Stimulated activated memory B cell treated with anti-CD40 and anti-IgM and Interleukin-4, amounts not matched to agents 10 μg/mL and 1 μg/mL and 100 μg/mL, for 72 hours (primary cell): ENCODE measurements around the gene SCN2A.

Source experiments
- ATAC-seq: fragments of 150-1000 bp; cut with Tn5 transposase; 2 replicates; pipeline ENCODE4 v1.10.0; 2021
- H3K27ac Mint-ChIP-seq: one replicate; pipeline ENCODE4 v1.8.0; 2022; ENCODE audit warnings: mild to moderate bottlenecking, mixed read lengths
- H3K27me3 Mint-ChIP-seq: one replicate; pipeline ENCODE4 v1.8.0; 2022; ENCODE audit warnings: mixed read lengths
- H3K36me3 Mint-ChIP-seq: one replicate; pipeline ENCODE4 v1.8.0; 2022; ENCODE audit warnings: mixed read lengths
- H3K4me1 Mint-ChIP-seq: one replicate; pipeline ENCODE4 v1.8.0; 2022; ENCODE audit warnings: mixed read lengths
- H3K4me3 Mint-ChIP-seq: one replicate; pipeline ENCODE4 v1.8.0; 2022; ENCODE audit warnings: mild to moderate bottlenecking, moderate library complexity, mixed read lengths
- H3K9me3 Mint-ChIP-seq: one replicate; pipeline ENCODE4 v1.8.0; 2022; ENCODE audit warnings: mixed read lengths

The SCN2A gene

DNA sequence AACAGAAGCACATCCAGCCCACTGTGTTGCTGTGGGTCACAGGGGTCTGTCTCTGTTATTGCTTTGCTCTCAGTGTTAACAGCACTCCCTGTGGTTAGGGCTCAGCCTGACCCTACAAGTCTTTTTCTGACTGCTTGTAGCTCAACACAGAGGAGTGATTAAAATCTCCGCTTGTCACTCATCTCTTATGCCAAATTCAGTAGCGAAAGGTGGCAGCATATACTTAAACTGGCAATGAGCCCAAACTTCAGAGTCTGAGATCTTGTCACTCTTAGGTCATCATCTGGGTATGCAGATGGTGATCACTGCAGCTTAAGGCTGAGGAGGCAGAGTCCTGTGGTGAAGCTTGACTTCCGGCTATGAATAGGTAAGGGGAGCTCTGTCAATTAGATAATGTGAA, 167.0 kb downstream of the SCN2A start:
- no peak overlapping the region for H3K27ac Mint-ChIP-seq
- H3K4me3 Mint-ChIP-seq, result no peak overlapping the region
- H3K27me3 Mint-ChIP-seq, result peaks cover 24% of the 10 kb centered on the region
- H3K9me3 Mint-ChIP-seq, result no peaks in the 10 kb centered on the region
- H3K36me3 Mint-ChIP-seq, result no peaks in the 10 kb centered on the region
- H3K4me1 Mint-ChIP-seq, result no peaks in the 10 kb centered on the region
- ATAC-seq, result no peak

DNA sequence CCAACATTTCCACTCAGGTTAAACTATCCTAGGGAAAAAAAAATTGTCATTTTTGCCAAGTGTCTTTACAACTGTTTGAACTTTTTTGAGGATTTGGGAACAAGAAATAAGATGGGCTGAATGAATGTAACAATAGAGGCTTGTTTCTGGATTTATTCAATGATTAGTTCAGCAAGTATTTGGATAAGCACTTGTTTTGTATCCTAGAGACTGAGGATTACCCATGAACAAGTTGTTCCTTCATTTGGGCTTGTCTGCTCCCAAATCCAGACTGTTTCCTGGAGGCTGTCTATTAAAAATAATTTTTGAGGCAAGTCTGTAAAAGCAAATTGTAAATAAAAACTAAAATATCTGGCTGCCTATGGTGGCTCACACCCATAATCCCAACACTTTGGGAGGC, 168.3 kb downstream of the SCN2A start:
- ATAC-seq, result no peak
- H3K4me3 Mint-ChIP-seq, result no peak overlapping the region
- H3K9me3 Mint-ChIP-seq, result no peaks in the 10 kb centered on the region
- peaks cover 24% of the 10 kb centered on the region for H3K27me3 Mint-ChIP-seq
- H3K36me3 Mint-ChIP-seq, result no peaks in the 10 kb centered on the region
- H3K27ac Mint-ChIP-seq, result no peak overlapping the region
- no peaks in the 10 kb centered on the region for H3K4me1 Mint-ChIP-seq

GRCh38 chr2:165408186-165408585, 169.0 kb downstream of the SCN2A start:
- no peaks in the 10 kb centered on the region for H3K4me1 Mint-ChIP-seq
- no peak overlapping the region for H3K4me3 Mint-ChIP-seq
- no peaks in the 10 kb centered on the region for H3K36me3 Mint-ChIP-seq
- H3K9me3 Mint-ChIP-seq, result no peaks in the 10 kb centered on the region
- H3K27ac Mint-ChIP-seq, result no peak overlapping the region
- ATAC-seq, result no peak
- H3K27me3 Mint-ChIP-seq, result peaks cover 24% of the 10 kb centered on the region

- H3K27me3 Mint-ChIP-seq, result peaks cover 29% of the 10 kb centered on the region
- no peaks in the 10 kb centered on the region for H3K9me3 Mint-ChIP-seq
- ATAC-seq, result no peak
- no peak overlapping the region for H3K27ac Mint-ChIP-seq
- no peaks in the 10 kb centered on the region for H3K4me1 Mint-ChIP-seq
- H3K4me3 Mint-ChIP-seq, result no peak overlapping the region
- no peaks in the 10 kb centered on the region for H3K36me3 Mint-ChIP-seq
Measured at GRCh38 chr2:165410276-165410675, 171.1 kb downstream of the SCN2A start.

DNA sequence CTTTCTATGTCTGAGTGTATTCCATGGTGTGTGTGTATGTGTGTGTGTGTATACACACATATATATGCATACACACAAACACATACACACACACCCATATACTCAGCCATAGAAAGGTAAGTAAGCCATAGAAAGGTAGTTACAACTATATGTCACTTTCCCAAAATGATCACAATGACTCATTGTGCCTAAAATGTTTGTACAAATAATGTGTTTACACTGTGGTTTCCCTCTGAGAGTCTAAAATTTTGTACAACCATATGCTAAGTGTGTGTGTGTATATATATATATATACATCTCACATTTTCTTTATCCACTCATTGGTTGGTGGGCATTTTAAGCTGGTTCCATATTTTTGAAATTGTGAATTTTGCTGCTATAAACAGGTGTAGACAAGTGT, 175.0 kb downstream of the SCN2A start:
- no peak for ATAC-seq
- H3K9me3 Mint-ChIP-seq, result peaks cover 10% of the 10 kb centered on the region
- H3K27ac Mint-ChIP-seq, result no peak overlapping the region
- no peak overlapping the region for H3K4me3 Mint-ChIP-seq
- H3K36me3 Mint-ChIP-seq, result no peaks in the 10 kb centered on the region
- no peaks in the 10 kb centered on the region for H3K4me1 Mint-ChIP-seq
- peaks cover 42% of the 10 kb centered on the region for H3K27me3 Mint-ChIP-seq

DNA sequence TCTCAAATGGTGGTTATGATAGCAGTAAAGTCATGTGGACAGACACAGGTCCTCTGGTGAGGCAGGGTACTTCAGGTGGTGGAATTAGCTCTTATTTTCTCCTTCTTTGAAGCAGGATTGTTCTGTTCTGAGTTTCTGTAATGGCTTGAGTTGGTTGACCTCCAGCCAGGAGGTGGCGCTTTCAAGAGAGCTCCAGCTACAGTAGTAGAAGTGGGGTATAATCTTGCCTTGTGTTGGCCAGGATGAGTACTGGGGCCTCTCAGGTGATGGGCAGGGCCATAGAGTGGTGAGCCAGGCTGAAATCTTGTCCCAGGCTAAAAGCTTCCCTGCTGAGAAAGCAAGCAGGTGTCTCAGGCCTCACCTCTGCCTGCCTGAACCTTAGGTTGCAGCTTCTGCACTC, 177.8 kb downstream of the SCN2A start:
- H3K27ac Mint-ChIP-seq, result no peak overlapping the region
- no peak overlapping the region for H3K4me3 Mint-ChIP-seq
- no peak for ATAC-seq
- H3K36me3 Mint-ChIP-seq, result no peaks in the 10 kb centered on the region
- H3K27me3 Mint-ChIP-seq, result peaks cover 24% of the 10 kb centered on the region
- no peaks in the 10 kb centered on the region for H3K4me1 Mint-ChIP-seq
- H3K9me3 Mint-ChIP-seq, result peaks cover 11% of the 10 kb centered on the region

DNA sequence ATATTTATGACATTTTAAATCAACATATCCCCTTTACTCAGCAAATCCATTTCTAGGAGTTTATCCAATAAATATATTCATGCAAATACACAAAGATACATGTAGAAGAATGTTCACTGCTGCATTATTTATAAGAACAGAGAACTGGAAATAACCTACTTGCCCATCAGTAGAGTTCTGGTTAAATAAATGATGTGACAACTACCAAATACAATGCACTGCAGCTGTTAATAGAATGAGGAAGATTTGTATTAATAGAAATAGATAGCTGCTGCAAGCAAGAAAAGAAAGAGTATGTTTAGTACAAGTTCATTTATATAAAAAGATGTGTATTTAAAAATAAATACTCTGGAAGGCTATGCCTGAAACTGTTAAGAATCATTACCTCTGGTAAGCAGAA, 181.0 kb downstream of the SCN2A start:
- Mint-ChIP-seq H3K4me3 (no peak overlapping the region), H3K4me1 (no peaks in the 10 kb centered on the region), H3K36me3 (no peaks in the 10 kb centered on the region), H3K27me3 (peaks cover 19% of the 10 kb centered on the region), H3K9me3 (peaks cover 17% of the 10 kb centered on the region), H3K27ac (no peak overlapping the region)
- no peak for ATAC-seq

GRCh38 chr2:165423081-165423480, 183.9 kb downstream of the SCN2A start:
- Mint-ChIP-seq H3K4me1 (no peaks in the 10 kb centered on the region), H3K27me3 (peaks cover 15% of the 10 kb centered on the region), H3K27ac (no peak overlapping the region), H3K4me3 (no peak overlapping the region), H3K36me3 (no peaks in the 10 kb centered on the region), H3K9me3 (peaks cover 7% of the 10 kb centered on the region)
- no peak for ATAC-seq

GRCh38 chr2:165425556-165425955, 186.3 kb downstream of the SCN2A start:
- Mint-ChIP-seq H3K27me3 (peaks cover 10% of the 10 kb centered on the region), H3K27ac (no peak overlapping the region), H3K36me3 (no peaks in the 10 kb centered on the region), H3K4me1 (no peaks in the 10 kb centered on the region), H3K9me3 (peaks cover 7% of the 10 kb centered on the region), H3K4me3 (no peak overlapping the region)
- no peak for ATAC-seq

- Mint-ChIP-seq H3K4me1 (no peaks in the 10 kb centered on the region), H3K4me3 (no peak overlapping the region), H3K9me3 (peaks cover 3% of the 10 kb centered on the region), H3K36me3 (no peaks in the 10 kb centered on the region), H3K27ac (no peak overlapping the region), H3K27me3 (peaks cover 10% of the 10 kb centered on the region)
- no peak for ATAC-seq
Measured at GRCh38 chr2:165427686-165428085, 188.5 kb downstream of the SCN2A start.

DNA sequence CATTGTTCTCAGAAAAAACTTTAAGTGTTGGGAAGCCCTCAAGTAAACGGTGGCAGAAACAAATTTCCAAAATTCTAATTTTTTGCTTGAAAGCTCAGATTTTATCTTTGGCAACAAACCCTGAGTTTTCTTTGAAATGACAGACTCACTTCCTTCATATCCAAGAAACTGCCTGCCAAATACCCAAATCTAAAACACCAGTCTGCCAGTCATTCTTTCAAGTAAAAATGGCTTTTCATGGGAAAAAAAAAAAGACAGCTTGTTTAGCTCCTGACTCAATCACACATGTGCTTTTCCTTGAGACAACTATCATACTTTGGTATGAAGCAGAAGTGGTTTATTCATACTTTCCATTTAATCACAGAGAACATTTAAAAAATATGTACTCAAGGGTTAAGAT, 189.7 kb downstream of the SCN2A start:
- no peaks in the 10 kb centered on the region for H3K36me3 Mint-ChIP-seq
- H3K4me3 Mint-ChIP-seq, result no peak overlapping the region
- peaks cover 10% of the 10 kb centered on the region for H3K27me3 Mint-ChIP-seq
- H3K4me1 Mint-ChIP-seq, result no peaks in the 10 kb centered on the region
- no peak for ATAC-seq
- no peaks in the 10 kb centered on the region for H3K9me3 Mint-ChIP-seq
- H3K27ac Mint-ChIP-seq, result no peak overlapping the region

DNA sequence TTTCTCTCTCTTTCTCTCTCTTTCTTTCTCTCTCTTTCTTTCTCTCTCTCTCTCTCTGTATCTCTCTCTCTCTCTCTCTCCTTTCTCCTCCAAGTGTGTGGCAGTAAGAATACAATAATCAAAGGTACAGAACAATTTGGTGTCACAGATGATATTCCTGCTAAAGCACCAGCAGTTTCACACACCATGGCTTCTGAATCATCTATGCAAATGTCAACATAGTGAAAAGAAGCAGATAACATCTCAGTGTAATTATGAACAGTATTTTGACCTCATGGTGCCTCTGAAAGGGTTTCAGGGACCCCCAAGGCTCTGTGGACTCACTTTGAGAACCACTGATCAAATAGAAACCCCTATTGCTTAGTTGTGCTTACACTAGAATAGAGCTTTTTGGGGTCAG, 191.8 kb downstream of the SCN2A start:
- H3K4me1 Mint-ChIP-seq, result no peaks in the 10 kb centered on the region
- H3K36me3 Mint-ChIP-seq, result no peaks in the 10 kb centered on the region
- no peaks in the 10 kb centered on the region for H3K9me3 Mint-ChIP-seq
- no peak overlapping the region for H3K27ac Mint-ChIP-seq
- H3K4me3 Mint-ChIP-seq, result no peak overlapping the region
- H3K27me3 Mint-ChIP-seq, result peaks cover 10% of the 10 kb centered on the region
- no peak for ATAC-seq

DNA sequence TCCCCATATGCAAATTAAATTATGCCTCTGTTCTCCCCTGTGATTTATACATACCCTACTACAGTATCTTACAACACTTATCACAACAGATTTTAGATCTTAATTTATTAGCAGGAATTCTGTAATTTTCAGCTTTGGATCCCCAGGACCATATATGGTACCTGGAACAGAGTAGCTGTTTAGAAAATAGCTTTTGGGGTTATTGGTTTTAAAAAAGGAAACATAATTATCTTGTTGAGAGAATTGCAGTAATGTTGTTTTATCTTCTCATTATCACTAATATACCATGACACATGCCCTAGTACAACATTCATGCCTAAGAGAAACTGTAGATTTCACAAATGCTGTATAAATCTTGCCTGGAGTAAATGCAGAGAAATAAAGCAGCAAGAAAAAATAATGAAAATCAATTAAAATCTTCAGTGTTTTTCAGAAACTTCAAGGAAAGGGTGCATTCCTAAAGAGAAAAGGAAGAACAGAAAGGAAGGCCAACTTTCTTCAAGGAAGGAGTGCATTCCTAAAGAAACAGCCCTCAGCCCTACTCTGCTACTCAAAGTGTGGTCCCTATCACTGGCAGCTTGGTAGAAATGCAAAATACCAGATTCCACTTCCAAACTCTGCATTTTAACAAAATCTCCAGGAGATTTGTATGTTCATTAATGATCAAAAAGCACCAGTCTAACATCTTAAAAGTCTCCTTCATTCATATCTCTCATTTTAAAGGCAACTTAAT, 193.2 kb downstream of the SCN2A start:
- Mint-ChIP-seq H3K27ac (no peak overlapping the region), H3K27me3 (peaks cover 8% of the 10 kb centered on the region), H3K36me3 (no peaks in the 10 kb centered on the region), H3K4me3 (no peak overlapping the region), H3K4me1 (no peaks in the 10 kb centered on the region), H3K9me3 (no peaks in the 10 kb centered on the region)
- no peak for ATAC-seq

DNA sequence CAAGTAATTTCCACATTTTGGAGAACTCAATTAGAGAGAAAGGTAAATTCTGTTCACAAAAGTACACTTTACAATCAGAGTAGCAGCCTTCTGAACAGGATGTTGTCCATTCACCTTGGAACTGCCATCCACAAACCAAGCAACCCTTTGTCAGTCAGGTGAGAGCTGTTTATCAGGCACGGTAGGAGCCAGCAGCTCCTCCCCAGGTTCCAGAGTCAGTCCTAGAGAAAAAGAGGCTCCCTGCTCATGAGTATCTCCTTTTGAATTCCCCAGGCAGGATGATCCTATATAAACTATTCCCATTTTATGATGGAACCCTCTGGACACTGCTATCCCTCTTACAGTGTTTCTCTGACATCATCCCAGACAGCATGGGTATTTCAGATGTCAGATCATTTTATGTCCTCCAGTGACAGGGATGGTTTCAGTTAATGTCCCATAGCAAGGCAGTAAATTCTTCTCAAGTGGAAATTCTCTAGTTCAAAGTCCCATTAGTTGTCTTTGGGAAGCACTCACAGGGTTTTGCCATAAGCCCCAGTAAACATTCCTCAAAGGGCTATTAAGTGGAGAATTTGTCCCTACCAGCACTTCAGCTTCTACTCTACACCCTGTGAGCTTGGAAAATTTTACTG, 195.8 kb downstream of the SCN2A start:
- no peak for ATAC-seq
- no peaks in the 10 kb centered on the region for H3K27me3 Mint-ChIP-seq
- no peaks in the 10 kb centered on the region for H3K9me3 Mint-ChIP-seq
- H3K4me3 Mint-ChIP-seq, result no peak overlapping the region
- no peaks in the 10 kb centered on the region for H3K36me3 Mint-ChIP-seq
- H3K27ac Mint-ChIP-seq, result no peak overlapping the region
- no peaks in the 10 kb centered on the region for H3K4me1 Mint-ChIP-seq

DNA sequence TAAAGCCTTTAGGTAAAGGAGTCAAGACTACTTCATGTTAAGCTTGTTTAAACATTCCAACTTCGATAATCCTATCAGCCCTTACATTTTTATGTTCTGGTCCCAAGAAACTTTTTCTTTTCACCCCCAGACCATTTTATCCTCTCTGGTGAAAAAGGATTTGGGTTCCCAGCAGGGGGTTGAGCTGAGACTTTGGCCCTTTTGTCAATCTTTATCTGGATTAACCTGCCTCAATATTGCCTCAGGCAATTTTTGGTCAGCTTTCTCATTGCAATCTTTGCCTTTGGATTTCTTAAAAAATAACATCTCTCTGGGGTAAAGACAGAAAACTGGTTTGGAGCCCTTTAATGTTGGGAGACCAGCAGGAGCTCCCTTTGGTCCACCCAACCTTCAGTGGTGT, 196.4 kb downstream of the SCN2A start:
- no peaks in the 10 kb centered on the region for H3K9me3 Mint-ChIP-seq
- ATAC-seq, result no peak
- H3K27me3 Mint-ChIP-seq, result no peaks in the 10 kb centered on the region
- no peak overlapping the region for H3K4me3 Mint-ChIP-seq
- H3K4me1 Mint-ChIP-seq, result no peaks in the 10 kb centered on the region
- H3K27ac Mint-ChIP-seq, result no peak overlapping the region
- no peaks in the 10 kb centered on the region for H3K36me3 Mint-ChIP-seq

GRCh38 chr2:165436559-165436958, 197.3 kb downstream of the SCN2A start:
- no peak overlapping the region for H3K27ac Mint-ChIP-seq
- H3K27me3 Mint-ChIP-seq, result no peaks in the 10 kb centered on the region
- H3K4me1 Mint-ChIP-seq, result no peaks in the 10 kb centered on the region
- H3K4me3 Mint-ChIP-seq, result no peak overlapping the region
- no peak for ATAC-seq
- no peaks in the 10 kb centered on the region for H3K9me3 Mint-ChIP-seq
- H3K36me3 Mint-ChIP-seq, result no peaks in the 10 kb centered on the region
